Activated CD8-positive, alpha-beta memory T cell treated with anti-CD3 and anti-CD28 coated beads, Interleukin-2, amount 10 ng/mL, durations not matched to agents 7 days and 5 days (primary cell): ENCODE measurements around the gene LRRC26. TPM values are rescaled to one million over a fixed set of nuclear protein-coding genes. Genes with fewer than 3 reads are reported as not detected.
A peak's percentile ranks its signal among the peaks of the same experiment; 100 is the strongest.

Source experiments
- ATAC-seq: fragments of 150-1000 bp; cut with Tn5 transposase; one replicate; pipeline ENCODE4 v1.10.0; 2021; ENCODE audit warnings: moderate library complexity
- CTCF ChIA-PET: fragments of 350-600 bp; sonication (Branson Sonifier 250); formaldehyde crosslinking; loops from one replicate; lab custom pipeline; 2021; ENCODE audit warnings: antibody characterized with exemption; lab: Charles Lee
- DNase-seq: peaks from one replicate; pipeline ENCODE4 v3.0.0-alpha.2; 2020
- H3K27ac Mint-ChIP-seq: one replicate; pipeline ENCODE4 v1.8.0; 2021; ENCODE audit warnings: mild to moderate bottlenecking, mixed read lengths
- H3K27me3 Mint-ChIP-seq: one replicate; pipeline ENCODE4 v1.8.0; 2021; ENCODE audit warnings: mixed read lengths
- H3K36me3 Mint-ChIP-seq: one replicate; pipeline ENCODE4 v1.8.0; 2021; ENCODE audit warnings: mild to moderate bottlenecking, mixed read lengths
- H3K4me1 Mint-ChIP-seq: one replicate; pipeline ENCODE4 v1.8.0; 2021; ENCODE audit warnings: mixed read lengths
- H3K4me3 Mint-ChIP-seq: one replicate; pipeline ENCODE4 v1.8.0; 2021; ENCODE audit warnings: mild to moderate bottlenecking, moderate library complexity, mixed read lengths
- H3K9me3 Mint-ChIP-seq: one replicate; pipeline ENCODE4 v1.8.0; 2022; ENCODE audit warnings: low read depth, mixed read lengths
- total RNA-seq, 2 experiments: library from RNA; stranded (reverse); gene quantifications; one replicate each; pipeline ENCODE4 v1.2.3, GENCODE V29; 2021

LRRC26 gene
- total RNA-seq, 2 experiments from 2014 or later, result 0.30 TPM; not detected in 1

GRCh38 chr9:137174722-137175293 is 5.0 kb upstream of the LRRC26 start:
- CTCF ChIA-PET, result interaction anchor here (0.6 to 2.7 kb wide), 6 partner anchors 13 to 79 kb away, joined by 4 to 10 read pairs (median 4); partner anchors contain the start of genes RNF208 and RNF224
- Mint-ChIP-seq H3K27ac (no peak overlapping the region), H3K36me3 (no peaks in the 10 kb centered on the region), H3K4me1 (no peaks in the 10 kb centered on the region), H3K27me3 (peaks cover 37% of the 10 kb centered on the region), H3K4me3 (no peak overlapping the region), H3K9me3 (no peaks in the 10 kb centered on the region)
- ATAC-seq (no peak), DNase-seq (no peak)

GRCh38 chr9:137173796-137174664 is 4.2 kb upstream of the LRRC26 start:
- Mint-ChIP-seq H3K9me3 (no peaks in the 10 kb centered on the region), H3K4me1 (no peaks in the 10 kb centered on the region), H3K36me3 (no peaks in the 10 kb centered on the region), H3K4me3 (no peak overlapping the region), H3K27me3 (peaks cover 37% of the 10 kb centered on the region), H3K27ac (no peak overlapping the region)
- DNase-seq, result no peak
- CTCF ChIA-PET, result interaction anchor here (0.6 to 1.3 kb wide), 3 partner anchors 40 to 78 kb away, joined by 4 read pairs; no protein-coding TSS in a partner anchor
- no peak for ATAC-seq

- CTCF ChIA-PET, result interaction anchor here (1.2 kb wide), 1 partner anchor 44 kb away, joined by 3 read pairs; no protein-coding TSS in a partner anchor
- Mint-ChIP-seq H3K27ac (no peak overlapping the region), H3K36me3 (no peaks in the 10 kb centered on the region), H3K4me1 (no peaks in the 10 kb centered on the region), H3K4me3 (no peak overlapping the region), H3K27me3 (peaks cover 39% of the 10 kb centered on the region), H3K9me3 (no peaks in the 10 kb centered on the region)
- ATAC-seq (no peak), DNase-seq (no peak)
Measured at GRCh38 chr9:137172901-137173795, 3.3 kb upstream of the LRRC26 start.

- CTCF ChIA-PET, result interaction anchor here (0.9 to 1.7 kb wide), 2 partner anchors 38 to 66 kb away, joined by 3 to 5 read pairs; no protein-coding TSS in a partner anchor
- no peaks in the 10 kb centered on the region for H3K36me3 Mint-ChIP-seq
Measured at GRCh38 chr9:137171149-137171900, 1.5 kb upstream of the LRRC26 start.

GRCh38 chr9:137170486-137171148 is 766 bp upstream of the LRRC26 start:
- no peaks in the 10 kb centered on the region for H3K4me1 Mint-ChIP-seq
- CTCF ChIA-PET, result interaction anchor here (1.7 kb wide), 1 partner anchor 39 kb away, joined by 5 read pairs; no protein-coding TSS in a partner anchor
- H3K27me3 Mint-ChIP-seq, result peaks cover 47% of the 10 kb centered on the region
- DNase-seq (no peak), ATAC-seq (no peak)
- no peak overlapping the region for H3K4me3 Mint-ChIP-seq
- H3K9me3 Mint-ChIP-seq, result no peaks in the 10 kb centered on the region
- H3K27ac Mint-ChIP-seq, result no peak overlapping the region
- H3K36me3 Mint-ChIP-seq, result no peaks in the 10 kb centered on the region

More at GRCh38 chr9:137171149-137171900, 1.5 kb upstream of the LRRC26 start:
- Mint-ChIP-seq H3K27ac (no peak overlapping the region), H3K4me3 (no peak overlapping the region), H3K9me3 (no peaks in the 10 kb centered on the region), H3K27me3 (peaks cover 47% of the 10 kb centered on the region), H3K4me1 (no peaks in the 10 kb centered on the region)
- no peak for DNase-seq
- ATAC-seq, result no peak

GRCh38 chr9:137168904-137169856 is 671 bp downstream of the LRRC26 start:
- peak; percentile 37 for ATAC-seq
- DNase-seq, result no peak

GRCh38 chr9:137168573-137168903 is 1.3 kb downstream of the LRRC26 start:
- H3K36me3 Mint-ChIP-seq, result no peaks in the 10 kb centered on the region
- peaks cover 44% of the 10 kb centered on the region for H3K27me3 Mint-ChIP-seq
- H3K27ac Mint-ChIP-seq, result no peak overlapping the region
- no peaks in the 10 kb centered on the region for H3K9me3 Mint-ChIP-seq
- ATAC-seq, result no peak
- H3K4me3 Mint-ChIP-seq, result no peak overlapping the region
- no peak for DNase-seq
- no peaks in the 10 kb centered on the region for H3K4me1 Mint-ChIP-seq
- CTCF ChIA-PET, result no interaction called here

More at GRCh38 chr9:137168904-137169856, 671 bp downstream of the LRRC26 start:
- CTCF ChIA-PET, result no interaction called here
- Mint-ChIP-seq H3K4me1 (no peaks in the 10 kb centered on the region), H3K36me3 (no peaks in the 10 kb centered on the region), H3K27ac (no peak overlapping the region), H3K27me3 (peaks cover 49% of the 10 kb centered on the region), H3K9me3 (no peaks in the 10 kb centered on the region), H3K4me3 (peak overlapping the region; percentile 44)

- Mint-ChIP-seq H3K27ac (no peak overlapping the region), H3K27me3 (peaks cover 40% of the 10 kb centered on the region)
Measured at GRCh38 chr9:137167747-137168572, 1.9 kb downstream of the LRRC26 start.

GRCh38 chr9:137167277-137167746 is 2.5 kb downstream of the LRRC26 start:
- no peaks in the 10 kb centered on the region for H3K9me3 Mint-ChIP-seq
- no peak for ATAC-seq
- H3K36me3 Mint-ChIP-seq, result no peaks in the 10 kb centered on the region
- no peak for DNase-seq
- H3K4me1 Mint-ChIP-seq, result no peaks in the 10 kb centered on the region
- H3K4me3 Mint-ChIP-seq, result no peak overlapping the region
- peaks cover 39% of the 10 kb centered on the region for H3K27me3 Mint-ChIP-seq
- CTCF ChIA-PET, result no interaction called here
- no peak overlapping the region for H3K27ac Mint-ChIP-seq

More at GRCh38 chr9:137167747-137168572, 1.9 kb downstream of the LRRC26 start:
- no peaks in the 10 kb centered on the region for H3K9me3 Mint-ChIP-seq
- no peaks in the 10 kb centered on the region for H3K4me1 Mint-ChIP-seq
- CTCF ChIA-PET, result no interaction called here
- ATAC-seq (no peak), DNase-seq (no peak)
- no peak overlapping the region for H3K4me3 Mint-ChIP-seq
- H3K36me3 Mint-ChIP-seq, result no peaks in the 10 kb centered on the region

GRCh38 chr9:137166380-137167229 is 3.2 kb downstream of the LRRC26 start:
- Mint-ChIP-seq H3K27ac (no peak overlapping the region), H3K27me3 (peaks cover 40% of the 10 kb centered on the region), H3K9me3 (no peaks in the 10 kb centered on the region), H3K36me3 (no peaks in the 10 kb centered on the region), H3K4me1 (no peaks in the 10 kb centered on the region), H3K4me3 (no peak overlapping the region)
- no peak for DNase-seq
- ATAC-seq, result no peak
- CTCF ChIA-PET, result interaction anchor here (1.6 kb wide), 1 partner anchor 10 kb away, joined by 4 read pairs; no protein-coding TSS in a partner anchor
